Measurements from ENCODE around the gene CHST10.
A peak's percentile ranks its signal among the peaks of the same experiment; 100 is the strongest.
"Not testable (repeated sequence)": the region's sequence is repeated elsewhere in the genome, so short reads cannot be mapped to it uniquely, and the experiment has no call there.

CHST10 gene, protein sequence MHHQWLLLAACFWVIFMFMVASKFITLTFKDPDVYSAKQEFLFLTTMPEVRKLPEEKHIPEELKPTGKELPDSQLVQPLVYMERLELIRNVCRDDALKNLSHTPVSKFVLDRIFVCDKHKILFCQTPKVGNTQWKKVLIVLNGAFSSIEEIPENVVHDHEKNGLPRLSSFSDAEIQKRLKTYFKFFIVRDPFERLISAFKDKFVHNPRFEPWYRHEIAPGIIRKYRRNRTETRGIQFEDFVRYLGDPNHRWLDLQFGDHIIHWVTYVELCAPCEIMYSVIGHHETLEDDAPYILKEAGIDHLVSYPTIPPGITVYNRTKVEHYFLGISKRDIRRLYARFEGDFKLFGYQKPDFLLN

DNA sequence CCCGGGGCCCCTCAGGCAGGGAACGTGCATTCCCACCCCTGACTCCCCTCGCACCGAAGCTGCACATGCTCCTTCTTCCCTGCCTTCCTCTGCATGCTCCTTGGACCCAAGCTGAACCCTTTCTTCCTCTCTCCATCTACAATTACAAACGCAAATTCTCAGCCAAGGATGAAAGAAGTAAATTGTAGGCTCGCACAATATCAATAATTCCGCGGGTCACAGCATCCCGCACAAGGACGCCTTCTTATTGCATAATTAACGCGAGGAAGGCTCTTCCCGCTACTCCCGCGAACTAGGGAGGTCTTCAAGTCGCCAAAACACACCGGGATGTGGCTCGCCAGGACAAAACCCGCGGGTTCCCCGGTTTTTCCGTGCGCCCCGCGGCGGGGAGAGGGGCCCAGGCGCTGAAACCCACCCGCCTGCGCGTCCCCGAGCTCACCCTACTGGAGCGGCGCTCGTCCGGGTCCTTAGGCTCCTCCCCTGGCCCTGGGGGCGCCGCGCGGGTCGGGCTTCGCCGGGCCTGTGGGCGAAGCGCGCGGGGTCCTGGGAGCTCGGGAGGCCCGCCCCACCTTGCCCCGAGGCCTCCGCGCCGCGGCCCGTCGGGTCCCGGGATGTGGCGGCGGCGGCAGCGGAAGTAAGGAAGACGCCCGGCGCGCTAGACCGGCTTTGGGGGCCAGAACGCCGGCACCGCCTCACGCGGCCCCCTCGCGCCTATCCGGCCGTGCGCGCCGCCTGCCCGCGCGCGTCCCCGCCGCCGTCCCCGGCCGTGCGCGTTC lies at the start of gene CHST10:
TSS of gene CHST10 (minus strand) at position 734 of the 776 bp plus-strand sequence. CDS start 10,993 bp downstream, outside the sequence.
- H3K4me3 ChIP-seq (ENCODE audit: low read depth, low read length): peak within 1 kb of the TSS; percentile 80
- TF ChIP-seq, protein P1, sequence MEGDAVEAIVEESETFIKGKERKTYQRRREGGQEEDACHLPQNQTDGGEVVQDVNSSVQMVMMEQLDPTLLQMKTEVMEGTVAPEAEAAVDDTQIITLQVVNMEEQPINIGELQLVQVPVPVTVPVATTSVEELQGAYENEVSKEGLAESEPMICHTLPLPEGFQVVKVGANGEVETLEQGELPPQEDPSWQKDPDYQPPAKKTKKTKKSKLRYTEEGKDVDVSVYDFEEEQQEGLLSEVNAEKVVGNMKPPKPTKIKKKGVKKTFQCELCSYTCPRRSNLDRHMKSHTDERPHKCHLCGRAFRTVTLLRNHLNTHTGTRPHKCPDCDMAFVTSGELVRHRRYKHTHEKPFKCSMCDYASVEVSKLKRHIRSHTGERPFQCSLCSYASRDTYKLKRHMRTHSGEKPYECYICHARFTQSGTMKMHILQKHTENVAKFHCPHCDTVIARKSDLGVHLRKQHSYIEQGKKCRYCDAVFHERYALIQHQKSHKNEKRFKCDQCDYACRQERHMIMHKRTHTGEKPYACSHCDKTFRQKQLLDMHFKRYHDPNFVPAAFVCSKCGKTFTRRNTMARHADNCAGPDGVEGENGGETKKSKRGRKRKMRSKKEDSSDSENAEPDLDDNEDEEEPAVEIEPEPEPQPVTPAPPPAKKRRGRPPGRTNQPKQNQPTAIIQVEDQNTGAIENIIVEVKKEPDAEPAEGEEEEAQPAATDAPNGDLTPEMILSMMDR (IDR thresholded peaks at IDR 0.05; ENCODE audit: low read depth, low read length): no peak

DNA sequence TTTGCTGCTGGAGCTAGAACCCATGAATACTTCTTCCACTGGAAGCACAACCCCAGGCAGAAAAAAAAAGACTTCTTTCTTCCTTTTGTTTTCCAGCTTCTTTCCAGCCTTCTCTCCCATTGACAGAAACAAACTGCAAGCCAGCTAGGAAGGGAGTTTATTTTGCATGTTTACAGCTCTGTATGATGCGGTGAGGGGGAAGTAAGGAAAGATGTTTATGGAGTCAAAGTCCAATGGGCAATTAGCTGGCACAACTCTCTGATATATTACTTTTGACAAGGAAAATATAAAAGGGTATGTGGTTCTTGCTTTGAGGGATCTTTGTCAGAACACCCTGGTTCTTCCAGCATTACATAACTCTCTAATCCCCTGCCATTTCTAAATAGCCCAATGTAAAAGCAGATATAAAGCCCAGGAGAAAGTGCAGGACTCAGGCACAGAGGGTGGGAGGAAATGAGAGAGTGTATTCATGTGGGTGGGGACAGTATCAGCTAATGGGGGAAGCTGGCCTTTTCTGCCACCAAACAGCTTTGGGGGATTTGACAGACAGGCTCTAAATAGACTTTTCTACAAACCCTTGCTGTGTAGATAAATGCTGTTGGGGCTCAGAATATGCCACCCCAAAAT lies 43.5 kb upstream of the CHST10 start:
- TF ChIP-seq, protein P1 (IDR thresholded peaks at IDR 0.05; ENCODE audit: low read depth, low read length): no peak
- no peak overlapping the region for H3K4me3 ChIP-seq (ENCODE audit: low read depth, low read length)

DNA sequence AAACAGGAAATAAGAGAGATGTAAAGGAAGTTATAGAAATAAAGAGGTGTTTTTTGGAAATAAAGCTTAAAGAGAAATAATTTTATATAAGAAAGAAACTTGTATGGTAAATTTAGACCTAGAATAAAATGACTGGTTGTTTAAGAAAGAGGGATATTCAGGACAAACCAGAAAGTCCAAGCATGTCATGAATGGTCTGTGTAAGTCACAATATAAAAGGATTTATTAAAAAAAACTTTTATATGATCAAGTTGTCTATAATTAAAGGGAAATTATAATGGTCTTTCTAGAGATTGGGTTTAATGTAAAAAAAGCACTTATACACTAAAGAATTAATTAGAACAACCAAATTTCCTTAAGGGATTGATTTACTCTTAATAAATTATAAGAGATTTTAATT lies 38.9 kb upstream of the CHST10 start:
- H3K4me3 ChIP-seq (ENCODE audit: low read depth, low read length): not testable (repeated sequence)

DNA sequence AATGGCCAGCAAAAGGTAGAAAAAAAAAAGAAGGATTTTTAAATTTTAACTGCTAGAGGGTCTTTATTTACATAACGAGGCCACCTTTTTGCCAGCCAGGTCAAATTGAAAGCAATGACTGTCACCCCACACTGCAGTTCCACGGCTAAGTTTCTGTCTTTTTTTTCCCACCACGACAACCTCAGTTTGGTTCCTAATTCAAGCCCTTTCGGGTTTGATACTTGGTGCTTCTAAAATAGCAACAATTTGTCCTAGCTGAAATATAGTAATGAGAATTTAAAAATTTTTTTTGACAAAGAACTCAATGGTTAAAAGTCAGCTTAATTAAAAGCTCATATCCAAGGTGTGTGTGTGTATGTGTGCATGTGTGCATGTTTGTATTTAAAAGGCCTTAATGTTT lies 36.4 kb upstream of the CHST10 start:
- H3K4me3 ChIP-seq (ENCODE audit: low read depth, low read length): no peak overlapping the region
- TF ChIP-seq, protein P1 (IDR thresholded peaks at IDR 0.05; ENCODE audit: low read depth, low read length): no peak

DNA sequence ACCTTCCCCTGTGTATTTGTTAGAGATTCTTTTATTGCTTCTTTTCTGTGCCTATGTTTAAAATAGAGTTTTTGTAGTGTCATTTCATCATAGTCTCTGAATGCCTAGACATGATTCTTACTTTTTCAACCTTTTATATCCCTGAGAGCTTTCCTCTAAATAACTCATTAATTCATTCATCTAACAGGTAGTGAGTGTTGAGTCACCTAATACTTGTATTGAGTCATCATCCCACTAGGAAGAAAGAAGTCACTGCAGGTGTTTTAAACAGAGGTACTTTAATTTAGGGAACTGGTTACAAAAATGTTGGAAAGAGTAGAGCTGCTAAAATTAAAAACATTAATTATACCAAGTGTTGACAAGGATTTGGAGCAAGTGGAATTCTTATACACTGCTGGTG lies 34.3 kb upstream of the CHST10 start:
- no peak overlapping the region for H3K4me3 ChIP-seq (ENCODE audit: low read depth, low read length)
- TF ChIP-seq, protein P1 (IDR thresholded peaks at IDR 0.05; ENCODE audit: low read depth, low read length): no peak

- TF ChIP-seq, protein P1 (IDR thresholded peaks at IDR 0.05; ENCODE audit: low read depth, low read length): no peak
- no peak overlapping the region for H3K4me3 ChIP-seq (ENCODE audit: low read depth, low read length)
These were observed 33.6 kb upstream of the CHST10 start for GRCh38 chr2:100451092-100451491.

DNA sequence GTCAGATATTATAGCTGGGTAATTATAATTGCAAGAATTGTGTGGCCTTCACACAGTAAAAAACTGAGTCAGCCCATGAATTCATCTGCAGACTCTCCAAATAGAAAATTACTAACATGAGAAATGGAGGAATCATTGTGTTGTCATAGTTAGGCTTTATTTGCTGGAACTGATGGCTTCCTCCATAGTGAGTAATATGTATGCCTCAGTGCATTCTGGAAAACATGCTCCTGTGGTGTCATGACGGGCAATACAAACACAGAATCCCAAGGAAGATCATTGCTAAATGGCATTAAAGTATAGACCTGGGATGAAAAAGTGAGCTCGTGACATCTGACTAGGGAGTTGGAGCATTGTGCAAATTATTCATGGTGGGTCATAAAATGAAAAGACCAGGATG lies 29.2 kb upstream of the CHST10 start:
- TF ChIP-seq, protein P1 (IDR thresholded peaks at IDR 0.05; ENCODE audit: low read depth, low read length): no peak
- H3K4me3 ChIP-seq (ENCODE audit: low read depth, low read length): no peak overlapping the region

Data from WI38 (cell line).